ENCODE results near the gene FAIM.

GRCh38 chr3:138678874-138679392, 70.4 kb downstream of the FAIM start:
- TF ChIP-seq MAX (IDR thresholded peaks at IDR 0.05; ENCODE audit: low read depth) (no peak), CTCF (IDR thresholded peaks at IDR 0.05) (no peak), RAD21 (IDR thresholded peaks at IDR 0.05; ENCODE audit: low read length) (no peak), RCOR1 (IDR thresholded peaks at IDR 0.05; ENCODE audit: low read length) (no peak), TAF1 (IDR thresholded peaks at IDR 0.05; ENCODE audit: borderline replicate concordance, low read depth, low read length) (no peak), CHD2 (IDR thresholded peaks at IDR 0.05; ENCODE audit: low read length, partially characterized antibody) (no peak)
- TF ChIP-seq, protein P1, sequence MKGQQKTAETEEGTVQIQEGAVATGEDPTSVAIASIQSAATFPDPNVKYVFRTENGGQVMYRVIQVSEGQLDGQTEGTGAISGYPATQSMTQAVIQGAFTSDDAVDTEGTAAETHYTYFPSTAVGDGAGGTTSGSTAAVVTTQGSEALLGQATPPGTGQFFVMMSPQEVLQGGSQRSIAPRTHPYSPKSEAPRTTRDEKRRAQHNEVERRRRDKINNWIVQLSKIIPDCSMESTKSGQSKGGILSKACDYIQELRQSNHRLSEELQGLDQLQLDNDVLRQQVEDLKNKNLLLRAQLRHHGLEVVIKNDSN (IDR thresholded peaks at IDR 0.05; ENCODE audit: borderline replicate concordance, low read depth), result no peak

Data from SK-N-SH (cell line).